Jurkat, Clone E6-1 (cell line): ENCODE data around the gene OR2A25. TPM values are rescaled to one million over a fixed set of nuclear protein-coding genes. Genes with fewer than 3 reads are reported as not detected.
"Not testable (repeated sequence)": the region's sequence is repeated elsewhere in the genome, so short reads cannot be mapped to it uniquely, and the experiment has no call there.

Experiments
- DNase-seq: peaks from one replicate; pipeline ENCODE4 v3.0.0-alpha.2; 2011; ENCODE audit warnings: low read depth, low spot score
- H3K4me3 ChIP-seq: 2 replicates; pipeline ENCODE4 v1.5.1; 2011; ENCODE audit warnings: mild to moderate bottlenecking, low read length, control low read depth, moderate library complexity
- polyA plus RNA-seq: library from polyadenylated mRNA; unstranded; fragments of >200 nt; gene quantifications from one replicate; pipeline ENCODE4 v1.2.1, GENCODE V29; 2012; ENCODE audit warnings: missing spikeins; ENCODE audit not compliant: insufficient read length, insufficient read depth

Gene OR2A25
- polyA plus RNA-seq = not detected

- no peak within 1 kb of the TSS for H3K4me3 ChIP-seq
- no peak for DNase-seq
Measured at GRCh38 chr7:144069511-144069910, at the start of gene OR2A25. Gene OR2A25, plus strand, starts transcription at chr7:144069811. Its CDS starts 4,409 bp downstream, at chr7:144074220.

- no peak for DNase-seq
- no peak overlapping the region for H3K4me3 ChIP-seq
Measured at GRCh38 chr7:144020340-144020739, 49.3 kb upstream of the OR2A25 start.

GRCh38 chr7:144022169-144022568 is 47.4 kb upstream of the OR2A25 start:
- no peak for DNase-seq
- no peak overlapping the region for H3K4me3 ChIP-seq

- no peak overlapping the region for H3K4me3 ChIP-seq
- no peak for DNase-seq
Measured at GRCh38 chr7:144023171-144023827, 46.3 kb upstream of the OR2A25 start.

GRCh38 chr7:144024213-144024612 is 45.4 kb upstream of the OR2A25 start:
- no peak for DNase-seq
- H3K4me3 ChIP-seq = no peak overlapping the region

- H3K4me3 ChIP-seq = no peak overlapping the region
- DNase-seq = no peak
Measured at GRCh38 chr7:144026203-144026883, 43.3 kb upstream of the OR2A25 start.

GRCh38 chr7:144027070-144027469 is 42.5 kb upstream of the OR2A25 start:
- H3K4me3 ChIP-seq = no peak overlapping the region
- no peak for DNase-seq

GRCh38 chr7:144027974-144028373 is 41.6 kb upstream of the OR2A25 start:
- DNase-seq = no peak
- H3K4me3 ChIP-seq = no peak overlapping the region

GRCh38 chr7:144028547-144028946 is 41.1 kb upstream of the OR2A25 start:
- no peak overlapping the region for H3K4me3 ChIP-seq
- no peak for DNase-seq

GRCh38 chr7:144032516-144032915 is 37.1 kb upstream of the OR2A25 start:
- no peak overlapping the region for H3K4me3 ChIP-seq
- no peak for DNase-seq

GRCh38 chr7:144032985-144033709 is 36.5 kb upstream of the OR2A25 start:
- no peak overlapping the region for H3K4me3 ChIP-seq
- DNase-seq = no peak

- DNase-seq = no peak
- H3K4me3 ChIP-seq = no peak overlapping the region
Measured at GRCh38 chr7:144035385-144035784, 34.2 kb upstream of the OR2A25 start.

- DNase-seq = no peak
- no peak overlapping the region for H3K4me3 ChIP-seq
Measured at GRCh38 chr7:144036302-144036885, 33.2 kb upstream of the OR2A25 start.

- no peak for DNase-seq
- H3K4me3 ChIP-seq = no peak overlapping the region
Measured at GRCh38 chr7:144037414-144038035, 32.1 kb upstream of the OR2A25 start.

GRCh38 chr7:144038887-144039286 is 30.7 kb upstream of the OR2A25 start:
- DNase-seq = no peak
- no peak overlapping the region for H3K4me3 ChIP-seq

- H3K4me3 ChIP-seq = no peak within 1 kb of the TSS
- no peak for DNase-seq
Measured at GRCh38 chr7:144048648-144049047, 21.0 kb upstream of the OR2A25 start, which contains the start of gene OR2A5. Gene OR2A5, plus strand, starts transcription at chr7:144048948. Its CDS starts 1,454 bp downstream, at chr7:144050402.

- H3K4me3 ChIP-seq = no peak overlapping the region
- no peak for DNase-seq
Measured at GRCh38 chr7:144049491-144049890, 20.1 kb upstream of the OR2A25 start.

GRCh38 chr7:144050093-144050492 is 19.5 kb upstream of the OR2A25 start:
- DNase-seq = no peak
- no peak overlapping the region for H3K4me3 ChIP-seq

- not testable (repeated sequence) for DNase-seq, H3K4me3 ChIP-seq
Measured at GRCh38 chr7:144050884-144051283, 18.7 kb upstream of the OR2A25 start.
